GM18873 (cell line): Measurements from ENCODE around the gene CDH4.

ENCODE experiments used
- ATAC-seq: cut with Tn5 transposase; IDR thresholded peaks from one replicate; pipeline ENCODE4 v1.9.1; 2021; ENCODE audit warnings: mild to moderate bottlenecking, moderate library complexity, moderate number of reproducible peaks; ENCODE audit not compliant: unreplicated experiment, low FRiP score

The CDH4 gene

DNA sequence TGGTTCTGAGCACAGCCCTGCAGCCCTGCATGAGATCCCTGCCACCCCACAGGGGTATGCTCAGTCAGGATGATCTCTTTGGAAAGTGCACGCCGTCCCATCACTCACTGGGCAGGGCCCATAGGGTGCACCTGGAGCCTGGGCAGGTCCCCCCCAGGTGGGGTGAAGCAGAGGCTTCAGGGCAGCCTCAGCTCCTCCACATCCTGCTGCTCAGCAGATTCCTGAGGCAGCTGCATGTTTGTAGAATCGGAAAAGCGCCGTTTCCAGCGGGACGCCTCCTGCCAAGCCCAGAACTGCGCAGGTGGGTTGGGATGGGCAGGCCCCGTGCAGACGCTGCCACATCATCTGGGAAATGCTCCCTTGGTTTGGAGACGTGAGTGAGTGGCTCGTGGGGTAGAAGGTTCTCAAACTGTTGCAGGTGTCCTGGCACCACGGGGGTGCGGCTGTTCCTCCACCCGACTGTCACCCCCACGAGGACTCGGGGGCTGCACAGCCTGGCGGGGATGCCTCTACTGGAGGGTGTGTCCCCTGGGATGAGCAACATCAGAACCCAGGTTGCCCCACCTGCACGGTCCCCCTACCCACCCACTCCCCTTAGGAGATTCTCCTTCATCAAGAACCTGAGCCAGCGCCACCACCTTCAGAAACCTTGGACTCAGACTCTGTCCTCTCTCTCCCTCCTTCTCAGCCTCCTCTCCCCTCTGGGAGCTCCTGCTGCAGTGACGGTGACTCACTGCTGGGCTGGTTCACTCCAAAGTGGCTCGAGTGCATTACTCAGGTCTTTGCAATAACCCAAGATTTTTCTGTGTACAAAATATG is 479.5 kb downstream of the CDH4 start:
- ATAC-seq: no peak

GRCh38 chr20:61732511-61733210 is 480.6 kb downstream of the CDH4 start:
- ATAC-seq: no peak

DNA sequence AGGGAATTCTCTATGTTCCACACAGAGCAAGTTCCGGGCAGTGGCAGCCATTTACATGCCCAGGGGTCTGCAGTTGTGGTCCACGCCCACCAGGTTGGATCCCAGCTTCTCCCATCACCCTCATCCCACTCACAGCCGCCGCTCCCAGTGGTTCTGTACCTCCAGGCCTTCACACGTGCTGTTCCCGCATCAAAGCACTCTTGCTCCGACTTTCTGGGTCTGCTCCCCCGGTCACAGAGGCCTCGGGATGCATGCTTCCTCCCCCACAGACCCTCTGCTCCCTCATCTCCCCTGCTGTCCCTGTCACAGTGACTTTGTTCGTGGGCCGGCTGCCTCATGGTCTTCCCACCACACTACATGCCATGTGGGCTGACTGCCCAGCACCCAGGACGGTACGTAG is 481.2 kb downstream of the CDH4 start:
- ATAC-seq: no peak

DNA sequence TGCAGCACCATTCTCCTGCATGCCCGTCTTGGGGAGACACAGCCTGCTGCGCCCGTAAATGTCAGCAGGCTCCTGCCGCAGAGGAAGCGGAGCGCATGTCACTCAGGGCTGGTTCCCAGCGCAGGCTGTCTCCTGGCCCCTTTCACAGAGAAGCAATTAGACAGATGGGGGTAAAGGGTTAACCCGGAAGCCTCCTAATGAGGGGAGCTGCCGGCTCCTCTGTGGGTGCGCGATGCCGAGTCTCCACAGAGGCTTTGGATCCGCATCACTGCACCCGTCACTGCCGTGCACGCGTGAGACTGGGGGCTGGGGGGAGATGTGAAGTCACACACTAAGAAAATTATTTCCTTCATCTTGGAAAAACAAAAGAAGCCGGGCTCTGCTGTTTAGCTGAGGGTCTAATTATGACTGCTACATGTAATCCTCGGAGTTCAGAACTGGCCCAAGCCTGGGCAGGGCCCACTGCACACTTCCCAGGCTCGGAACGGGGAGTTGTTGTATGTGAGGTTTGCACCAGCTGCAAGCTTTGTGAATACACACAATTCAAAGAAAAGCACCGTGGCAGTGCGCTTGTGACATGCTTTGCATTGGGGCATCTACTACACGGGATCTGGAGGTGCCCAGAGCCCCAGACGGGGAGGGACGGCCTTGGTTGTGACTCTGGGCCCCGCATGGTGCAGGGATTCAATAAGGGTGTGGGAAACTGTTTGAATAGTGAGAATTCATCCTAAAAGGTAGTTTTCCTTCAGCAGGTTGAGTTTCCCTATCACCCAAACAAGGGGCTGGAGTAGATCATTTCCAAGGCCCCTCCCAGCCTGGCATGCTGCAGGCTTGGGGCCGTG is 482.1 kb downstream of the CDH4 start:
- ATAC-seq: no peak

- no peak for ATAC-seq
Measured at GRCh38 chr20:61734733-61735502, 482.9 kb downstream of the CDH4 start.

GRCh38 chr20:61735503-61735785 is 483.4 kb downstream of the CDH4 start:
- ATAC-seq: no peak

GRCh38 chr20:61736001-61736635 is 484.1 kb downstream of the CDH4 start:
- ATAC-seq: no peak

GRCh38 chr20:61736751-61737310 is 484.8 kb downstream of the CDH4 start:
- ATAC-seq: no peak

DNA sequence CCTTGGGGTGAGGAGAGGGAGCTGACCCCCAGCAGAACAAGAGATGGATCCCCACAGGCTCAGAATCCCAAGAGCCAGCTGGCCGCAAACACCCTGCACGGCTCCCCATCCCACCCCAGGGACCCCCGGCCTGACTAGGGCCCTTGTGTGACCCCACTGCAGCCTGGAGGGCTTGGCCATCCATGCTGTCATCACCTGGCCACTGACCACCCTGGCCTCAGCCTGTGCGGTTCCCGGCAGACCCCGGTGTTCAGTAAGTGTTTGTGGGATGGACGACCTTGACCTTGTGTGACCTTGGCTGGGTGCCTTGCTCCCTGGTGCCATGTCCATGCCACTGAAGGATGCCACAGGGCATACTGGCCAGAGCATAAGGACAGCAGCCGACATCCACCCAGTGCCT is 485.3 kb downstream of the CDH4 start:
- ATAC-seq: no peak

DNA sequence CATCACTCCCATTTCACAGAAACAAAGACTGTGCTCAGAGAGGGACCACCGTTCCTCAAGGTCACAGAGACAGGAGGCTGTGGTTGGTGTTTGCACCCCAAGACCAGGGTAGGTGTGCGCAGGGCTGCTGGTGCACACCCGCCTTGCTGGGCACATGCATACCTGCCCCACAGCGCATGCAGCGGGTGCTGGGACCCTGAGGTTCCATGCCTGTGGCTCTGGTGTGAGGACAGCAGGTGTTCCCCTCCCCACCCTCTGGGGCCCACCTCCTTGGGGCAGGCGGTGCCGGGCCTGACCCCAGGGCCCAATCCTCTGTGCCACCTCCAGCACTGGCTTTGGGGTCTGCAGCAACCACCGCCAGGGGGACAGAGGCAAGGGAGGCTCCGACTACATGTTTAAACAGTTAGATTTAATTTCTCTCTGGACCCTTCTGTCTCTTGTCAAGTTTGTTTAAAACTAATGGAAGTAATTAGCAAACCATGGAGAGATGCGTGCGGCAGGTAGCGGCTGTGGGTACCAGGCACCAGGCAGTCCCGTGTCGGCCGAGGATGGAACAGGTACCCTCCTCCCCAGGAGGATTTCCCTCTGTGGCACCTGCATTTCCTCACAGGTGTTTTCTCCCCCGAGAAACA is 485.9 kb downstream of the CDH4 start:
- ATAC-seq: no peak

GRCh38 chr20:61738601-61739069 is 486.6 kb downstream of the CDH4 start:
- no peak for ATAC-seq

DNA sequence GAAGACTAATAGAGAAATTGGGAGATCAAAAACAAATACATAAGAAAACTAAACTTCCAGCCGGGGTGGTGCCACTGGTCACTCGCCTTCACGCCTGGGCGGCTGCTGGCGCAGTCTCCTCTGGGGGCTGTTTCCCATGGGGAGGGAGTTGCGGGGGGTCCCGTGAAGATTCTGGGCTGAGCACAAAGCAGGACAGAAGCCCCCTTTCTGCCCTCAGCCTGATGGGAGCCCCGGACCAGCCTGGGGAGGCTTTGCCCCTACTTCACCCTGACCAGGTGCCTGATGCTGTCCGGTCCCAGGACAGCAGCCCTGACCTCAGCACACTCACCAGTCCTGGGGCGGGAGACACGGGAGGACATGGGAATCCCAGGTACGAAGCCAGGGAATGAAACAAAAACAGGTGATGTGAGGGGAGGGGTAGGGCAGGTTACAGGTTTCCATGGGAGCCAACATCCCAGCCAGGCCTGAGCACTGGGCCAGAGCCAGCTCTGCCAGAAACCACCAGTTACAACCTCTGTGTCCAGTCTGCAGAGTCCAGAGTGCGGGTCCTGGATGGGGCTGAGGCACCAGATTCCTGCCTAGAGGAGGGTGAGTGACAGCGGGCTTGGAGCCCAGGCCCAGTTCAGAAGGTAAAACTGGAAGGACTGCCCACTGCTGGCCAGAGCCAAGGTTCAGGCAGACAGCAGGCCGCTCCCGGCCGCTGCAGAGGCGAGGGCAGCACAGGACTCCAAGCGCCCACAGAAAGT is 487.2 kb downstream of the CDH4 start:
- no peak for ATAC-seq

GRCh38 chr20:61739832-61740118 is 487.7 kb downstream of the CDH4 start:
- ATAC-seq: no peak

DNA sequence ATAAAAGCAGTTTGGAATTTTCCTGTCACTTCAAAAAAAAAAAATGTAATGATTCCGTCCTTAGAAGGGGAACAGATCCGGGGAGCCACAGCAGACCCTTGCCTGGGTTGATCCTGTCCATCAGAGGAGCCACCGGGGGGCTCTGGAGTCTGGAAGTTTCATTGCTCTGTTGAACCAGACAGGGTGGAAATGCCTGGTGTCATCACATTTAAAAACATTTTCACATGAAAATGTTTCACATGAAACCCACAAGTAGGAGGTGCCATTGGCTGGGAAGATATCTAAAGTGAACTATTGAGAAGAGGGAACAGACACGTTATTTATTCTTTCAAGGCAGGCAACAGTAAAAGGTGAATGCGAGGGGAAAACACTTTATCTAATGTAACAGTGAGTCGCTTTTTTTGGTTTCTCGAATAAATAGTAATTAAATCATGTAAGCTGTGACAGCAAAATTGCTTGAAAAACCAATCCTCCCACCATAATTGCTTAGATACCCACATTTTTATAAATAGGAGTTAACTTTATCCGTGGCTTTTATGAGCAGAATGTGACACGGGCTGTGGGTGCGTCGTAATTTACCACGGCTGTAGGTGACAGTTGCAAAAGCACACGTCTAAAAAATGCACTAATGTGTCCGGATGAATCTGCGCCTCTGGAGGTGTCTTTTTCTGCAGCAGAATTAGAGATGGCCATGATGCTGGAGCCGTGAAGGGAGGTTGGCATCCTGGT is 490.2 kb downstream of the CDH4 start:
- no peak for ATAC-seq

- no peak for ATAC-seq
Measured at GRCh38 chr20:61743606-61744005, 491.5 kb downstream of the CDH4 start.

- no peak for ATAC-seq
Measured at GRCh38 chr20:61744691-61745396, 492.8 kb downstream of the CDH4 start.

GRCh38 chr20:61745397-61746146 is 493.5 kb downstream of the CDH4 start:
- no peak for ATAC-seq
